CD4-positive, alpha-beta T cell (primary cell): ENCODE measurements around the gene KIF3A. TPM values are rescaled to one million over a fixed set of nuclear protein-coding genes. Genes with fewer than 3 reads are reported as not detected.

Experiments
- ATAC-seq: fragments of 200-7000 bp; cut with Tn5 transposase; one replicate; pipeline ENCODE4 v1.10.0; 2022; ENCODE audit warnings: mild to moderate bottlenecking; ENCODE audit not compliant: poor library complexity
- CTCF ChIA-PET: fragments of 350-600 bp; sonication (Branson Sonifier 250); formaldehyde crosslinking; loops from one replicate; lab custom pipeline; 2021; ENCODE audit warnings: antibody characterized with exemption, inconsistent platforms; lab: Charles Lee
- POLR2A ChIA-PET: fragments of 350-600 bp; sonication (Branson Sonifier 250); formaldehyde crosslinking; loops from one replicate; lab custom pipeline; 2021; ENCODE audit warnings: antibody characterized with exemption, inconsistent platforms; lab: Charles Lee
- DNase-seq, 14 experiments: peaks; one replicate each; pipeline ENCODE4 v3.0.0-alpha.2; 2013 to 2020; ENCODE audit warnings: mixed read lengths in 2 of 14
- H3K27ac ChIP-seq, 2 donors: one replicate each; pipeline versions ENCODE4 v1.5.1 to v1.7.0; 2013; ENCODE audit warnings: low read length in 2 of 2, low read depth in 1 of 2, mild to moderate bottlenecking in 1 of 2
- H3K27me3 ChIP-seq, 2 experiments: 1 replicate in 1 of 2; 2 replicates in 1 of 2; pipeline versions ENCODE4 v1.6.1 to v1.7.0; 2013; ENCODE audit warnings: low read length in 2 of 2, control low read depth in 1 of 2, mild to moderate bottlenecking in 1 of 2, moderate library complexity in 1 of 2; ENCODE audit not compliant: insufficient read depth in 2 of 2, control insufficient read depth in 1 of 2
- H3K36me3 ChIP-seq: one replicate; pipeline ENCODE4 v1.6.1; 2013; ENCODE audit warnings: low read length, control low read depth; ENCODE audit not compliant: insufficient read depth
- H3K4me1 ChIP-seq: one replicate; pipeline ENCODE4 v1.6.1; 2013; ENCODE audit warnings: low read length, control low read depth; ENCODE audit not compliant: insufficient read depth
- H3K4me3 ChIP-seq: one replicate; pipeline ENCODE4 v1.5.1; 2013; ENCODE audit warnings: mild to moderate bottlenecking, low read length, moderate library complexity
- H3K9me3 ChIP-seq, 2 experiments: 1 replicate in 1 of 2; 2 replicates in 1 of 2; pipeline versions ENCODE4 v1.6.1 to v1.7.0; 2013; ENCODE audit warnings: low read length in 2 of 2, mild to moderate bottlenecking in 2 of 2, control low read depth in 1 of 2, moderate library complexity in 1 of 2; ENCODE audit not compliant: control insufficient read depth in 1 of 2, insufficient read depth in 1 of 2
- H3K27ac Mint-ChIP-seq: one replicate; pipeline ENCODE4 v1.8.0; 2020; ENCODE audit warnings: mixed read lengths
- H3K27me3 Mint-ChIP-seq: one replicate; pipeline ENCODE4 v1.8.0; 2021; ENCODE audit warnings: mixed read lengths
- H3K36me3 Mint-ChIP-seq: one replicate; pipeline ENCODE4 v1.8.0; 2021; ENCODE audit warnings: low read depth, mixed read lengths
- H3K4me1 Mint-ChIP-seq: one replicate; pipeline ENCODE4 v1.8.0; 2021; ENCODE audit warnings: low read depth, mixed read lengths
- H3K4me3 Mint-ChIP-seq: one replicate; pipeline ENCODE4 v1.8.0; 2020; ENCODE audit warnings: mild to moderate bottlenecking, mixed read lengths
- H3K9me3 Mint-ChIP-seq: one replicate; pipeline ENCODE4 v1.8.0; 2020; ENCODE audit warnings: mixed read lengths
- CTCF ChIP-seq: fragments of 200-600 bp; IDR thresholded peaks from one replicate; pipeline ENCODE4 v1.8.0; 2022; ENCODE audit warnings: antibody characterized with exemption, mild to moderate bottlenecking
- intact Hi-C, 2 experiments: fragments of 100-400 bp; cut with DNase I in 1 of 2; cut with micrococcal nuclease in 1 of 2; formaldehyde crosslinking; loops; one replicate each; pipeline versions ENCODE4 v1.15.1 to v1.9.0; 2023 to 2025; cut with DNase I, micrococcal nuclease
- total RNA-seq, 174 experiments: library from RNA in 2 of 174; stranded (reverse) in 2 of 174; gene quantifications; one replicate each; pipeline ENCODE4 v1.2.3 and lab custom pipeline; 2021 to 2026

The KIF3A gene
- total RNA-seq, 2 experiments from 2014 or later = 10.2 to 12.4 TPM

GRCh38 chr5:132678735-132679134 lies 58.6 kb downstream of the KIF3A start:
- no peak for ATAC-seq
- Mint-ChIP-seq H3K27me3 (no peaks in the 10 kb centered on the region), H3K27ac (no peak overlapping the region), H3K36me3 (no peaks in the 10 kb centered on the region), H3K4me3 (no peak overlapping the region), H3K9me3 (no peaks in the 10 kb centered on the region), H3K4me1 (no peaks in the 10 kb centered on the region)
- Histone ChIP-seq H3K27ac (no peak overlapping the region), H3K36me3 (no peaks in the 10 kb centered on the region), H3K4me1 (peaks cover 4% of the 10 kb centered on the region), H3K4me3 (no peak overlapping the region), H3K9me3 (no peaks in the 10 kb centered on the region), H3K27me3 (no peaks in the 10 kb centered on the region)
- DNase-seq = no peak
- TF ChIP-seq CTCF = no peak
- ChIA-PET CTCF (no interaction called here), POLR2A (no interaction called here)
- intact Hi-C loops = no loop called here

- intact Hi-C loops = no loop called here
- no peak for ATAC-seq
- H3K4me1 Mint-ChIP-seq = no peaks in the 10 kb centered on the region
- H3K36me3 ChIP-seq = no peaks in the 10 kb centered on the region
- H3K4me3 ChIP-seq = no peak overlapping the region
- H3K27ac Mint-ChIP-seq = no peak overlapping the region
- no peaks in the 10 kb centered on the region for H3K27me3 ChIP-seq
- H3K27ac ChIP-seq = no peak overlapping the region
- H3K9me3 Mint-ChIP-seq = no peaks in the 10 kb centered on the region
- no peak overlapping the region for H3K4me3 Mint-ChIP-seq
- H3K36me3 Mint-ChIP-seq = no peaks in the 10 kb centered on the region
- TF ChIP-seq CTCF = no peak
- no peak for DNase-seq
- no peaks in the 10 kb centered on the region for H3K27me3 Mint-ChIP-seq
- no peaks in the 10 kb centered on the region for H3K9me3 ChIP-seq
- CTCF ChIA-PET = no interaction called here
- POLR2A ChIA-PET = no interaction called here
- H3K4me1 ChIP-seq = peaks cover 4% of the 10 kb centered on the region
Measured at GRCh38 chr5:132677682-132678400, 59.5 kb downstream of the KIF3A start.

- no peaks in the 10 kb centered on the region for H3K4me1 Mint-ChIP-seq
- H3K27me3 Mint-ChIP-seq = no peaks in the 10 kb centered on the region
- peaks cover 4% of the 10 kb centered on the region for H3K4me1 ChIP-seq
- no peak overlapping the region for H3K27ac Mint-ChIP-seq
- no peaks in the 10 kb centered on the region for H3K9me3 ChIP-seq
- no peaks in the 10 kb centered on the region for H3K36me3 ChIP-seq
- no peak for TF ChIP-seq CTCF
- no peaks in the 10 kb centered on the region for H3K36me3 Mint-ChIP-seq
- no peak overlapping the region for H3K27ac ChIP-seq
- H3K9me3 Mint-ChIP-seq = no peaks in the 10 kb centered on the region
- ATAC-seq (no peak), DNase-seq (no peak)
- no peak overlapping the region for H3K4me3 ChIP-seq
- no peaks in the 10 kb centered on the region for H3K27me3 ChIP-seq
- intact Hi-C loops = no loop called here
- ChIA-PET POLR2A (no interaction called here), CTCF (no interaction called here)
- no peak overlapping the region for H3K4me3 Mint-ChIP-seq
Measured at GRCh38 chr5:132677191-132677590, 60.2 kb downstream of the KIF3A start.
